Activated CD8-positive, alpha-beta memory T cell treated with anti-CD3 and anti-CD28 coated beads for 24 hours (primary cell): ENCODE measurements around the gene PLPP4.

Experiments
- DNase-seq: peaks from one replicate; pipeline ENCODE4 v3.0.0-alpha.2; 2020

PLPP4 gene

DNA sequence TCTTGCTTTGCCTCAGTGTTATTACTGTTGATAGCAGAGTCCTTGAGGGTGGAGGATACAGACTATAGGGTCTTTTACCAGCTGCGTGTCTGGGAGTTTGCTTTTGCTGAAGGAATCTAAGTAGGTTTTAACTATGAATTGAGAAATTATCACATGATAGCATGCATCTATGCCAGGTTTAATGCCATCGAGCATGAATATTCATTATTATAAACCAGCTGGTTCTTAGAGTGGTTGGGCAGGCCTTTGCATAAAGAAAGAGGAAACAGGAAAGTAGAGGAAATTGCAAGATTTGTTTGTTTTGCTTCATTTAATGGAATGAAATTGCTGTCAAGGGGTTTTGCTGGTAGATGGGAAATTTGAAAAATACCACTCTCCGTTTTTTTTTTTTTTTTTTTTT is 70.7 kb downstream of the PLPP4 start:
- no peak for DNase-seq

DNA sequence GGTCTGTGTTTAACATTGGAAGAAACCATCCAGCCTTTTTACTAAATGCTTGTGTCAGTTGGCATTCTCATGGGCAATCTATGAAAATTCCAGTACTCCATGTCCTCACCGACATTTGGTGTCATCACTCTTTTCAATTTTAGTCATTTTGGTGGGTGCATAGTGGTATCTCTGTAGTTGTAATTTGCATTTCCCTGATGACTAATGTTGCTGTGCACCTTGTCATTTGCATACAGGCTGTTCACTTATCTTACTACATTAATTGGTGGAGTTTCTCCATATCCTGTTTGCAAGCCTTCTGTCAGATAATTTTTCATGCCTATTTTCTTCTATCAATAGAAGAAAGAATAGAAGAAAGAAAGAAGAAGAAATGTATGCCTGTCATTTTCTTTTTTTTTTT is 73.7 kb downstream of the PLPP4 start:
- DNase-seq: no peak

DNA sequence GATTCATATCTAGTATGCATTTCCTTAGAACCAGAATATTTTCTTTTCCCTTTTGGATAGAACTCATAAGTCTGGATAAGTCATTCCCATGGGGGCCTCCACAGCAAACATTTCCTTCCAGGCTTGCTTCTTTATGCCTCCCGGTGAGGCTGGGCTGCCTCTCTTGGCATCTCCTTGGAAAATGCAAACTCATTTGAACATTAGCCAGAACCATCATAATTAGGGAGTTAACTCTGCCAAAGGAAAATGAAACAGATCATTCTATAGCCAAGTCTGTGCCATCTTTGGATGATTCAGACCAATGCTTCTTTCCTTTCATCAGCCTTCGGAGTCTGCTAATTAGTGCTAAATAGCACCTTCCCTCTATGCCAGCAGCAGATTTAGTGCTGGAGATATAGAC is 81.1 kb downstream of the PLPP4 start:
- DNase-seq: no peak

DNA sequence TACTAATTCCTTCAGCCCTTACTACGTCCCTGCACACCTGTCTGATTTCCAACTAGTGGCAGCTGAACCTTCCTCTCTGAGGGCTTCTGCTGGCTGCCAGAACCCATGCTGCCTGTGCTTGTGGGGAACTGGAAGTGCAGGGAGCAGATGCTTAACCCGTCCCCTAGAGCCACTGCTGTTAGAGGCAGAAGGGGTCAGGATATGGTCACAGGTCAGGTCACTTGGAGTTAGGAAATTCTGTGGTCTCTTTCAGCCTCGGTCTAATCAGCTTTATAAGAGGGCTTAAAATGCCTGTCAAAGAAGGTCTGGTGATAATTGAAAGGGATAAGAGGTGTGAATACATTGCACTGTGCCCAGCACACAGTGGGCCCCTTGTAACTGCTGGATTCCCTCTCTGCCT is 82.0 kb downstream of the PLPP4 start:
- no peak for DNase-seq

DNA sequence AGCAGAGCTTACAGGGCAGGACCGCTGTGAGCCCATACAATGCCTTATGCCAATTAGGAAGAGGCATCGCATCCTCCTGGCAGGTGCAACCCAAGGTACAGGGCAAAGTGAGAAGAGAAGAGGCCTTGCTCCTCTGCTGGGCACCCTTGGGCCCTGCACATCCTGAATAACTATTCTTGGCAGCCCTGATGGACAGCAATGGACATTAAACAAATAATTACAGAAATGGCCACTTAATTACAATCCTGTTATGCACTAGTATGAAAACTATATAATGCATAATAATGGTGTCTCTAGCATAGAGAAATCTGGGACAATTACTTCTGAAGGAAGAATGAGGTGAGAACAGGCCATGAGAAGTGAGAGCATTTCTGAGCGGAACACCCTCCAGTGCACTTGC is 83.5 kb downstream of the PLPP4 start:
- DNase-seq: no peak

DNA sequence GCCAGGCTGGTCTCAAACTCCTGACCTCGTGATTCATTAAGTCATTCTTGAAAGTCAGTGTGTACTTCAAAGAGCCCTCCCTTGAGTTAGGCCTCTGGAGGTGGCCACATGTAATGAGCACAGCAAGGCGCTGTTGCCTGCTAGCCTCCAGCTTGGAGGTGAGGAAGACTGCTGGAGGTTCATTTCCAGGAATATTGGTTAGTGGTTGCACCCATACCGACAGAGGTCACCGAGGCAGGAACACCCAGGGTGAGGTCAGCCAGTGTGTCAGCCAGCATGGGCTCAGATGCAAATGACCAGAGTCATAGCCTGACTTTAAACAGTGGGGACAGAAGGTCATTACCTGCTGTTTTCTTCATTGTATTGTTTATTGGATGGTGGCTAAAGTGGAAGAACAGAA is 85.0 kb downstream of the PLPP4 start:
- no peak for DNase-seq

DNA sequence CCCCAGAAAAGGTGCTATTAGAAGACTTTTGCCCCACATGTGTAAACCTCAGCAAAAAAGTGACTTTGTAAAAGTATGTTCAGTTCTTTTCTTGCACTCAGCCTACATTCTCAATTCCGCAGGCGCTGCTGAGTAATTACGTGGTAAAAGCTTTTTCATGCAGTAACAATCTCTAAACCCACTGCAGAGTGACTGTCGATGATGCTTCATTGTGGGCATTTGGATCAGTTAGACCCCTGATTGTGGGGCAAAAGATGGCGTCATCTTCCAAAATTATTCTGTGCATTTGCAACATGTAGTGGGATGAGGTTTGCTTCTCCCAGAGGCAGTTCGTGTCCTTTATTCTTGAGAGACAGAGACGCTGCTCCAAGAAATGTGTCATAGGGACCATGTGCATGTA is 85.6 kb downstream of the PLPP4 start:
- no peak for DNase-seq

DNA sequence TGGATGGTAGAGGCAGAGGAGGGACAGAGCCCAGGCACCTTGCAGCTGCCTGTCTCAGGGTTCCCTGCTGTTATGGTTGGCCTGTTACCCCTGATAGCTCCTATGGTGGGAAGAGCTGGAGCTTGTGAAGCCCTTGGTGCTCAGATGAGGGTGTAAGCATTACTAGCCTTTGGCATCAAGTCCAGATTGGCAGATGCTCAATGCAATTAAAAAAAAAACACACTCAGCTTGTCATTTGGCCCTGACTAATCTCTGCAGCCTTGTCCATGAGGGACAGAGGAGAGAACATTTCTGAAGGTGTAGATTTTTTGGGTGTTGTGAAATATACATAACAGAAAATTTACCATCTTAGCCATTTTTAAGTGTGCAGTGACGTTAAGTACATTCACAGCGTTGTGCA is 86.3 kb downstream of the PLPP4 start:
- no peak for DNase-seq

DNA sequence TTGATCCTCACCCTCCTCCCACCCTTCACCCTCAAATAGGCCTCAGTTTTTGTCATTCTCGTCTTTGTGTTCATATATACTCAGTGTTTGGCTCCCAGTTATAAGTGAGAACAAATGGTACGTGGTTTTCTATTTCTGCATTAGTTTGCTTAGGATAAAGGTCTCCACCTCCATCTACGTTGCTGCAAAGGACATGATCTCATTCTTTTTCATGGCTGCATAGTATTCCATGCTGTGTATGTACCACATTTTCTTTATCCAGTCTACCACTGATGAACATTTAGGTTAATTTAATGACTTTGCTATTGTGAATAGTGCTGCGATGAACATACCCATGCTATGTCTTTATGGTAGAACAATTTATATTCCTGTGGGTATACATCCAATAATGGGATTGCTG is 91.2 kb downstream of the PLPP4 start:
- DNase-seq: no peak

DNA sequence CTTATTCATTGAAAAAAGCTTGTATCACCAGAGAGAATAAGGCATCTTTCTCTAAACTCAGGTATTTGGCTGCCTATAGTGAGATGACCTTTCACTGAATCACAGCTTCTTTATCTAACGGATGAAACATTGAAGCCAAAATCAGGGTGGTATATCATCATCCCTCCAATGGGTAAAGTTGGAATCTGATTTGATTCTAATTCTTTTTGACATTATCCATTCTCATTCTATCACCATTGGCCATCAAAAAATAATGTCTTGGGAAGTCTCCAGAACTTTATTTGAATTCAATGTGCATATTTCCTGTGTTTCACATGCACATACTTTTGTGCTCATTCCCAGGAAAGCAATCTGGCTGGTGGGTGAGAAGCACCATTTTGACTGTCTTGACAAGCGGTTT is 95.2 kb downstream of the PLPP4 start:
- DNase-seq: no peak

DNA sequence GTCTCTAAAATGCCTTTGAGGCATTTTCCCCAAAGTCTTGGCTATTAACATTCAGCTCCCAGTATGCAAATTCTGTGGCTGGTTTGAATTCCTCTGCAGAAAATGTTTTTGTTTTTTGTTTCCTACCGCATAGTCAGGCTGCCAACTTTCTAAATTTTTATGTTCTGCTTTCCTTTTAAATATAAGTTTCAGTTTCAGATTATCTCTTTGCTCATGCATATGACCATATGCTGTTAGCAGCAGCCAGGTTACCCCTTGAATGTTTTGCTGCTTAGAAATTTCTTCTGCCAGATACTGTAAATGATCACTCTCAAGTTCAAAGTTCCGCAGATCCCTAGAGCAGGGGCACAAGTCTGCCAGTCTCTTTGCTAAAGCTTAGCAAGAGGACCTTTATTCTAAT is 96.9 kb downstream of the PLPP4 start:
- DNase-seq: no peak

DNA sequence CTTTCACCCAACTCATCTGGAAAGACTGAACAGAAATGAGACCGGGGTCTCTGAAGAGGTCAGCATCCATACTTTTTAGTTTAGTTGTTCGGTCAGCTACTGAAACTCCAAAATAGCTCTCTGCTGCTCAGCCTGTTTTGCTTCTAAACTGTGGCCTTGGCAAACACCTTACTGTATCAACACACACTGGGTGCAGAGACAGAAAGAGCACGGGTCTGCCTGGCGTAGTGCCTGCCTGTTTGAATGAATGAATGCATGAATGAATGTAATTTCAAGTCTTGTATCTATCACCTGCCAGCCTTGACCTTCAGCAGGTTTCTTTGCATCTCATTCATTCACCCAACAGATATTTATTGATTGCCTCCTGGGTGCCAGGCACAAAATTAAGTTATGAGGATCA is 98.4 kb downstream of the PLPP4 start:
- DNase-seq: no peak

DNA sequence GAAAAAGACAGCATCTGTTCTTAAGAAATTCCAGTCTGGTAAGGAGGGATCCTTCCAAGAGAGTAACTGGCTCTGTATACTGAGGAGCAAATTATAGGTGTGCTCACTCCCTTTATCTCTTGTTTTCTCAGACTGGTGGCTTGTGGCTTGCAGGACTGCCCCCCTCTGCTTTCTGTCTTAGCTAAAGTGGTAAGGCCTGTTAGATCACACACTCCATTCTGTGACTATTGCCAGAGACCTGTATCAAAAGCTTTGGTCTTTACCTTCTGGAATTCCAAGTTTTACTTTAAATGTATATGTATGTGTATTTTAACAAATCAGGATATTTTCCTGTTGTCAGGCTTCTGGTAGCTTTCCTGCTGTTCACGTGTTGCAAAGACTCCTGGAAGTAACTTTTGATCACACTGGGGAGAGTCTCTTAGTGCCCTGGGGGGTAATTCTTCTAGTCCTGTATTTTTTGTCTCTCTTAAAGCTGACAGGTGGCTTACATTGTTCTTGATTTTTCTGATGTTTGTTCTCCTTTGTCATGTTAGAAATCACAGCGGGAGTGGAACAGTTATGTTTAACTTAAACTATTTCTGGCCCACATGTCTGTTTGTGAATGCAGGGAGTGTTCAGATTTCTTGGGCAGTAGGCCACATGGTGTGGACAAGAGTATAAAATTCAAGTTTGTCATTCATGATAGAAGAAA is 99.0 kb downstream of the PLPP4 start:
- DNase-seq: no peak

DNA sequence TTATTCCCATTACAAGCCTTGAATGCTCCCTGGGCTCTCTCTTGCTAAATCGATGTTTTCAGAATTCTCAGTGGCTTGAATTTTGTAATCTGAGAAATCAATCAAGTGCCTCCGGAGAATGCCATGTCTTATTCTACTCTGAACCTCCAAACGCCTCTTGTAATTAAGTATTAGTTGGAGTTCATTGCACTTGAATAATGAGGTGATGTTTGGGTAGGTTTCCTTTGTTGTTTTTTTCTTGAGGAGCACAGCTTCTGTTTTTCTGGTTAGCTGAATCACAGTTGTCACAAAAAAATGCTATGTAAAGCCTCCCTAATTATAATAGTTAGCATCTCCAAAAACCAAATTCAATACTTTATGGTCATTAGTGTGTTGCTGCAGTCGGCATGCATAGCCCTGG is 100.3 kb downstream of the PLPP4 start:
- no peak for DNase-seq

DNA sequence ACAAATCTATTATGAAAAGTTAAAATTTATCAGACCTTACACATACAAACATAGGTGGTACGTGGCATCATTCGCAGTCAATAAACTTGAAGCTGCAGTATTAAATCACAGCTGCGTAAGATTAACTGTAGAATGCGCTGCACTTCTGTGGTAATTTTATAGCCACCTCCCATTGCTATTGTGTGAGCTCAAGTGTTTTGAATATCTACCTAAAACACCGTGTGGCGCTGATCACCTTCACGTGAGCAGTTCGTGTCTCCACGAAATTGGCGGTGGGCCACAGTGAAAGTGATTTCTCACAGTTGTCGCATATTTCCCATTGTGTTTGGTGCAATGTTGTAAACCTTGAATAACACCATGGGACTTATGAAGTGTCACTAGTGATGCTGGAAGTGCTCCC is 102.8 kb downstream of the PLPP4 start:
- no peak for DNase-seq

DNA sequence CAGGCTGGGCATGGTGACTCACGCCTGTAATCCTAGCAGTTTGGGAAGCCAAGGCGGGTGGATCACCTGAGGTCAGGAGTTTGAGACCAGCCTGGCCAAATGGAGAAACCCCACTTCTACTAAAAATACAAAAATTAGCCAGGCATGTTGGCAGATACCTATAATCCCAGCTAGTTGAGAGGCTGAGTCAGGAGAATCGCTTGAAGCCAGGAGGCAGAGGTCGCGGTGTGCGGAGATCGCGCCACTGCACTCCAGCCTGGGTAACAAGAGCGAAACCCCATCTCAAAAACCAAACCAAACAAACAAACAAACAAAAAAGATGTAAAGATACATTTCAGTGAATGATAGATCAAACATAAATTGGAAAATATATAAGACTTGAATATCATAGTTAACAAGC is 105.9 kb downstream of the PLPP4 start:
- DNase-seq: no peak

DNA sequence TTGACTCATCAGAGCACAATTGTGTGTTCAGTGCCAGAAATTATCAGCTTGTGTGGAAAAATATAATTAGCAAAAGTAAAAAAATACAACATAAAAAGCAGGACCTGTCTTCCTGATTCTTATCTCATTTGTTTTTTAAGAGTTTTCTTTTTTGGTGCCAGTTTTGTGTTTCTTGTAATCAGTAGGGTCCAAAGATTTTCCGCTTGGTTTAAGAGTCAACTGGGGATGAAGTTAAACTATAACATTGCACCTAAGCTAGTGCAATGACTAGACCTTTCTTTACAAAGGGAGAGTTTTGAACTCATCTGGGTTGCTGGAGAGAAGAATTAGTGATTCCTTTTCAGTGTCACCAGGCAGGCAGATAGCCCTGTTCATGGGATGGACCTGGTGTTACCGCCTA is 113.4 kb downstream of the PLPP4 start:
- DNase-seq: no peak

DNA sequence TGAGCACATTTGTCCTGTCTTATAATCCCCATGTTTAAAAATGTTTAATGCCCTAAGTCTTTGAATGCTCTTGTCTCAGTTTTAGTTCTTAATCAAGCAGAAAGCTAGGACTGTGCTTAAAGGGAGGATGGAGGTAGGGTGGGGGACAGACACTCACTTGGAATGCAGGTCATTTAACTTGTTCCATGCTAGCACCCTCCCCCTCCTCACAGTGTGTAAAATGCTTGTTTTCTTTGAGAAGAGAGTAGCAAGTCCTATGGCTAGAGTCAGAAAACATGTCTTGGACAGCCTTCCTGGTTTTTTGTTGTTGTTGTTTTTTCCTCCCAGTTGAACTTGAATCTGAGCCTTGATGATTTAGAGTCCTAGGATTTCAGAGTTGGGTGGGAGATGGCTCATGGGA is 114.2 kb downstream of the PLPP4 start:
- DNase-seq: no peak

DNA sequence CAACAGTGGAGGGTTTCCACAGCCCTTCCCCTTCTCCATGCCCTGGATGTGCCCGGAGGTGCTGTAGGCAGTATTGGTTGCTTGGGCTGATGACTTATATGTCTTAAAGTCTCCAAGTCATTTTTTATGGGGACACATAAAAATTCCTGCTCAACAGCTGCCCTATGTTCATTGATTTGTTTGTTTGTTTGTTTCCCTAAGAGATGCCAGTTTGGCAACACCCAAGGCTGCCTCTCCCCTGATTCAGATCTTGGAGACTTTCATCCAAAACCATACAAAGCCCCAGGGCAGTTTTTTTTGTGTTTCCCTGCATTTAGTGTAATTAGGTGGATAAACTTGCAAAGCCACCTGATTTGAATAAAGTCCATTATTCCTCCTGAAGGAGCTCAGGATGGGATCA is 115.3 kb downstream of the PLPP4 start:
- DNase-seq: no peak

DNA sequence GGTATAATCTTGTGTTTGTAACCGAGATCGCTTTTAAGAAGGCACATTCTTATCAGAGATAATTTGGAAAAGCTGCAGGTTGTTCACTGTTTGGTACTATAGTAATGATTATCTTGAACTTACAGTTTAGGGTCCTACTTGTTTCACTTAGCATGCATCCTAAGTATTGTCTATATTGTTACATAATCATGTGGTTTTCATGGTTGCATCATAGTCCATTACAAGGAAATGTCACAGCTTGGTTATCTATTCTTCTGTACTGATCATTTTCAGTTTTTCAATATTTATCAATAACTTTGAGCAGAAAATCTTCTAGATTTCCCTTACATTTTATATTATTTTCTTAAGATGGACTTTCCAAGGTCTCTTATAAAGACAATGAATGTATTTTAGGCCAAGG is 116.3 kb downstream of the PLPP4 start:
- no peak for DNase-seq

DNA sequence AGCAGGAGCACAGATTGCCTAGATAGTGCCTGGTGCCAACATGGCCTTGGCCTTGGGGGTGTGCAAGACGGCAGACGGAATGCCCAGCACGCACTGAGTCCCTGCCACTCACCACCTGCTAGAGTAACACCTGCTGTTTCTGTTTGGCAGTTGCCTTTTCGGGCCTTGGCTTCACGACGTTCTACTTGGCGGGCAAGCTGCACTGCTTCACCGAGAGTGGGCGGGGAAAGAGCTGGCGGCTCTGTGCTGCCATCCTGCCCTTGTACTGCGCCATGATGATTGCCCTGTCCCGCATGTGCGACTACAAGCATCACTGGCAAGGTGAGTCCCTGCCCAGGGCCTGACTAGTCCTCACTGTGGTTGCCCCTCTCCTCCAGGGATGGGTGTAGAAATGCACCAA is 118.0 kb downstream of the PLPP4 start:
- DNase-seq: no peak

DNA sequence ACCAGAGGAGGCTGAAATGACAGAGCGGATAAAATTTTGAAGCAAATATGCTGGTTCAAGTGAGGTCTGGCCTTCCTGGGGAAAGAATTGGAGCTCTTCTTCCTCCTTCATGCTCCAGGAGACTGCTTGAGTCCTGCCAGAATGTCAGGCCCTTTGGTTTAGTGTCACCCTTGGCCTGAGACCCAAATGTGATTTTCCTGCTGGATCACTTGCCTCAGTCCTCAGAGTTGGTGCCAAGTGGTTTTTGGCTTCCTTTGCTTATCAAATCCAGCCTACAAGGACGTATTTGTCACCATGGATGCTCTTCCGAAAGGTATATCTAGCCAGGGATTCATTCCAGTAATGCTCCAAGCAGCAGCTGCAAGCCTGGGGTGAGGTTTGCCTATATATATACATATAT is 118.4 kb downstream of the PLPP4 start:
- DNase-seq: no peak

DNA sequence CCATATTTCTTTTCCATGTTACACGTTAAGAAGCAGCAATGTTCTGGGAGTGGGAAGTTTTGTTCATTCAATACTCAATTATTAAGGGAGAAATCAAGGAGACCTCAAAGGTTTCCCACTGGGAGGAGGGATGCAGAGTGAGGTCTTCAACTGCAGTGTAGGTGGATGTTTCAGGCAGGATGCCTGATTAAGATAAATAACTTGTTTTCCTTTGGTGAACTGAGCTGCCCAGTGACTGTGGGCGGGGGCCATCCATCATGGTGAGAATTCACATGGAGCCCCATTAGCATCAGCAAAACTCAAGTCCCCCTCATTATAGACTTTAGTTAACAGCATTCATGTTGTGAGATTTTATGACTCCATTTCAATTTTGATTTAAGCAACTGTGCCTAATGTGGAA is 121.1 kb downstream of the PLPP4 start:
- no peak for DNase-seq

DNA sequence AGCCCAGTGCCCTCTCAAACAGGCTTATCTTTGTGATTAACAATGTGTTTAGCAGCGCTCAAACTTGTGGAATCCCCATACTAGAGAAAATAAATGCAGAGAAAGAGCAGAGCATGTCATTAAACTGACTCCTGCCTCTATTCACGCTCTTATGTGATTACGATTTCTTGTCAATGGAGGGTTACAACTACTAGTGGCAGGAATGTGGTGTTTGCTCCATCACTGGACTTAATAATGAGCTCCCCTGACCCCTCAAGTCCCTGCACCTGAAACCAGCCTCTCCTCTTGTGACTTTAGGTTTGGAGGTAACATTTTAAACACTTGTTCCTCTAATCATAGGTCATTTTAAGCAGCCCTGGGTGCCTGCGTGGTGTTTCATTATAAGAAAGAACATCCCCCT is 121.9 kb downstream of the PLPP4 start:
- no peak for DNase-seq

DNA sequence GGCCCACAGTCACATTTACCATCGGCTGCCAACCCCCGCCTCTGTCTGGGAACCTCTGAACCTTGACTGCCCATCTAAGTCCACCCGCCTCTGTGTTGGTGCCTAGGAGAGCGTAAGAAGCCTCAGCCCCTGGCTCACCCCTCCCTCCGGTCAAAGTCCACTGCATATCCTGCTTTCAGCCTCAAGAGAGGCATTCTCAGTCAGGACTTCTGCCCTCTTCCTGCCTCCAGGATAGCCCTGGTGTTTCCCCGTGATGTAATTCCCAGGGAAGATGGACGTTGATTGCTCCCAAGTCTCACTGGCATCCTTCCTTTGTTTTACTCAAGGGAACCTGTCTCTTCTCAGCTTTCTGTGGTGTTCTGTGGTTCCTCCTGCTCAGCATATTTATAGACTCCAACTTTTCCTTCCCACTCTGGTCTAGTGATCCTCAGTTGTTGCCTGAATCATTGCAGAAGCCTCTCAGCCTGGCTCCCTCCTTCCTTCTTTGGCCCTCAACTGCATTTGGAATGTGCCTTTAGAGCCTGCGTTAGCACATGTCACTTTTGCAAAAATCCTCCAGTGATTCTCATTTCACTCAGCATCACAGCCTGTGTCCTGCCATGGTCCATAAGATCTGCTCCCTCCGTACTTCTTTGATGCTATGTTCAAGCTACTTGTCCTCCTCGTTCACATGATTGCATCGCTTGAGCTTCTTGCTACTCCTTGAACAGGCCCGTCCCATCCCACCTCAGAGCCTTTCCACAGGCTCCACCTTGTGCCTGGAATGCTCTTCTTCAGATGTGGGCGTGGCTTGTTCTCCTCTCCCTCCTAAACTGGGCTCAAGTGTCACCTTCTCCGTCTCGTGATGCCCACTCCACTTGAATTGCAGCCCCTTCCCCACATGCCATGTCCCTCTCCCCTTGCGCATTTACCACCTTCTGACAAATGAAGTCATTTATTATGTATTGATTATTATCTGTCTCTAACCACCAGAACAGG is 124.2 kb downstream of the PLPP4 start:
- no peak for DNase-seq
